HepG2 (cell line): Measurements from ENCODE around the gene ERRFI1. TPM values are rescaled to one million over a fixed set of nuclear protein-coding genes. Genes with fewer than 3 reads are reported as not detected.

Source experiments
- ATAC-seq: fragments of 200-7000 bp; cut with Tn5 transposase; 3 replicates; pipeline ENCODE4 v1.9.1; 2020; ENCODE audit warnings: mild to moderate bottlenecking, moderate library complexity
- BruUV-seq: library from RNA; stranded (reverse); fragments of 400-500 nt; replicated peaks from 2 replicates; lab custom pipeline; 2021; lab: Mats Ljungman, UMichigan
- CTCF ChIA-PET: fragments of 300-600 bp; formaldehyde crosslinking; extraction: SDS; loops from one replicate; lab custom pipeline; 2021; ENCODE audit warnings: low total read pairs, inconsistent platforms, low intra/inter-chr PET ratio; lab: Yijun Ruan, JAX
- POLR2A ChIA-PET: fragments of 350-600 bp; sonication (Branson Sonifier 250); formaldehyde crosslinking; loops from one replicate; lab custom pipeline; 2020; ENCODE audit warnings: antibody characterized with exemption, inconsistent platforms; lab: Yijun Ruan, JAX
- DNase-seq: peaks from one replicate; pipeline ENCODE4 v3.0.0-alpha.2; 2015; ENCODE audit warnings: low spot score
- FAIRE-seq: peaks from 3 replicates; lab custom pipeline; 2011; peaks lifted over from hg19 to GRCh38; lab: Jason Lieb, UNC
- H2AFZ ChIP-seq: one replicate; pipeline ENCODE4 v1.6.1; 2011; ENCODE audit warnings: low read length, inconsistent platforms
- H3K27ac ChIP-seq: fragments of 300-600 bp; 3 replicates; pipeline ENCODE4 v1.8.0; 2011; ENCODE audit warnings: mixed run types, mild to moderate bottlenecking, mixed read lengths, low read length, inconsistent platforms; ENCODE audit not compliant: insufficient read depth; ENCODE audit errors: extremely low read length
- H3K27me3 ChIP-seq, 2 experiments: fragments of 200-600 bp in 1 of 2; 2 replicates in 1 of 2; 3 replicates in 1 of 2; pipeline versions ENCODE4 v1.6.0 to v1.8.0; 2011; ENCODE audit warnings: low read length in 2 of 2, mild to moderate bottlenecking in 2 of 2, moderate library complexity in 2 of 2, inconsistent platforms in 1 of 2; ENCODE audit not compliant: insufficient read depth in 2 of 2, control insufficient read depth in 1 of 2
- H3K36me3 ChIP-seq, 2 experiments: fragments of 200-600 bp in 1 of 2; replicated peaks in 1 of 2; 2 replicates in 1 of 2; 3 replicates in 1 of 2; pipeline versions ENCODE4 v1.5.1 to v1.8.0; 2011; ENCODE audit warnings: low read length in 2 of 2, inconsistent platforms in 1 of 2; ENCODE audit not compliant: insufficient read depth in 2 of 2, control insufficient read depth in 1 of 2
- H3K4me1 ChIP-seq: 2 replicates; pipeline ENCODE4 v1.5.1; 2012; ENCODE audit warnings: low read length, inconsistent platforms; ENCODE audit not compliant: insufficient read depth
- H3K4me2 ChIP-seq: 2 replicates; pipeline ENCODE4 v1.6.0; 2011; ENCODE audit warnings: low read depth, low read length, inconsistent platforms
- H3K4me3 ChIP-seq, 3 experiments: fragments of 200-600 bp in 1 of 3; sonication (generic), shearing (Covaris generic) in 1 of 3; replicated peaks in 1 of 3; 2 replicates each; pipeline ENCODE4 v1.5.1; 2011 to 2016; ENCODE audit warnings: low read length in 3 of 3, inconsistent platforms in 2 of 3, low read depth in 2 of 3, mild to moderate bottlenecking in 2 of 3, control low read depth in 1 of 3, mixed read lengths in 1 of 3; ENCODE audit not compliant: insufficient read depth in 1 of 3
- H3K79me2 ChIP-seq: one replicate; pipeline ENCODE4 v1.6.1; 2011; ENCODE audit warnings: low read length, inconsistent platforms; ENCODE audit not compliant: insufficient read depth
- H3K9ac ChIP-seq: 2 replicates; pipeline ENCODE4 v1.6.0; 2011; ENCODE audit warnings: mild to moderate bottlenecking, low read depth, low read length, inconsistent platforms; ENCODE audit not compliant: insufficient read depth
- H3K9me3 ChIP-seq: 2 replicates; pipeline ENCODE4 v1.5.1; 2012; ENCODE audit warnings: mild to moderate bottlenecking, low read length
- H4K20me1 ChIP-seq: 2 replicates; pipeline ENCODE4 v1.6.0; 2011; ENCODE audit warnings: inconsistent platforms, mild to moderate bottlenecking, low read length, moderate library complexity; ENCODE audit not compliant: insufficient read depth
- BCL3 ChIP-seq: sonication (generic); formaldehyde crosslinking; IDR thresholded peaks from 2 replicates; pipeline ENCODE4 v1.5.1; 2020; ENCODE audit warnings: mild to moderate bottlenecking, missing genetic modification reagents, moderate library complexity
- CEBPG ChIP-seq: IDR thresholded peaks from 2 replicates; pipeline ENCODE4 v1.6.1; 2016
- CERS6 ChIP-seq: sonication (generic); formaldehyde crosslinking; IDR thresholded peaks from 2 replicates; pipeline ENCODE4 v1.5.0; 2020; ENCODE audit warnings: missing genetic modification reagents
- JUND ChIP-seq: sonication (generic); formaldehyde crosslinking; IDR thresholded peaks from 2 replicates; pipeline ENCODE4 v1.8.0; 2022; ENCODE audit warnings: mild to moderate bottlenecking, missing genetic modification reagents
- MYC ChIP-seq: sonication (generic); formaldehyde crosslinking; IDR thresholded peaks from 2 replicates; pipeline ENCODE4 v1.9.0; 2021; ENCODE audit warnings: missing genetic modification reagents, borderline replicate concordance
- NR3C1 ChIP-seq: sonication (generic); formaldehyde crosslinking; IDR thresholded peaks from 2 replicates; pipeline ENCODE4 v1.4.0; 2020; ENCODE audit warnings: missing genetic modification reagents
- RAD21 ChIP-seq: fragments of 450-650 bp; formaldehyde crosslinking; IDR thresholded peaks from 2 replicates; pipeline ENCODE4 v1.5.0; 2020; ENCODE audit warnings: mild to moderate bottlenecking
- RERE ChIP-seq: IDR thresholded peaks from 2 replicates; pipeline ENCODE4 v1.6.1; 2016; ENCODE audit warnings: low read depth, missing genetic modification reagents, missing compliant biosample characterization
- SP1 ChIP-seq, 2 experiments: fragments of 450-650 bp in 1 of 2; sonication (generic) in 1 of 2; formaldehyde crosslinking in 1 of 2; IDR thresholded peaks; 2 replicates each; pipeline versions ENCODE4 v1.4.0 to v1.6.1; 2016 to 2020; ENCODE audit warnings: missing genetic modification reagents in 1 of 2
- TBX2 ChIP-seq: sonication (generic); formaldehyde crosslinking; IDR thresholded peaks from 2 replicates; pipeline ENCODE4 v1.5.0; 2020; ENCODE audit warnings: missing genetic modification reagents, mild to moderate bottlenecking, borderline replicate concordance
- TOPORS ChIP-seq: sonication (generic); formaldehyde crosslinking; IDR thresholded peaks from 2 replicates; pipeline ENCODE4 v1.8.0; 2023; ENCODE audit warnings: mild to moderate bottlenecking, missing genetic modification reagents
- ZBTB8A ChIP-seq: sonication (generic); formaldehyde crosslinking; IDR thresholded peaks from 2 replicates; pipeline ENCODE4 v1.4.0; 2020; ENCODE audit warnings: mild to moderate bottlenecking, low read depth, missing genetic modification reagents, borderline replicate concordance
- ZNF576 ChIP-seq: sonication (generic); formaldehyde crosslinking; IDR thresholded peaks from 2 replicates; pipeline ENCODE4 v1.4.0; 2020; ENCODE audit warnings: mild to moderate bottlenecking, missing genetic modification reagents
- ZNF878 ChIP-seq: sonication (generic); formaldehyde crosslinking; IDR thresholded peaks from 2 replicates; pipeline ENCODE4 v1.8.1; 2023; ENCODE audit warnings: mild to moderate bottlenecking, missing genetic modification reagents, moderate library complexity
- WGBS: methylation state at CpG from one replicate; pipeline ENCODE4 v1.1.6; 2017; ENCODE audit warnings: low lambda C conversion rate; 5-methylcytosine and 5-hydroxymethylcytosine counted together
- in situ Hi-C: cut with HindIII; loops from 2 replicates; pipeline ENCODE4 v1.10.0; 2017; ENCODE audit warnings: low pct_unique_long_range_greater_than_20kb; ENCODE audit not compliant: extremely low pct_ligation_motif_present
- intact Hi-C: fragments of 100-400 bp; cut with micrococcal nuclease; formaldehyde crosslinking; loops from one replicate; pipeline ENCODE4 v1.10.0; 2022; ENCODE audit not compliant: unreplicated experiment
- polyA plus RNA-seq, 8 experiments: library from polyadenylated mRNA; depleted of rRNA in 3 of 8; stranded (reverse) in 7 of 8; unstranded in 1 of 8; fragments of >200 nt; fragmentation: Illumina TruSeq in 4 of 8; extraction: Trizol in 4 of 8; gene quantifications; 2 replicates each; pipeline versions ENCODE4 v1.2.1 to v1.2.3, GENCODE V29; 2011 to 2016; ENCODE audit warnings: low read depth in 4 of 8, missing spikeins in 1 of 8, mixed read lengths in 1 of 8; ENCODE audit not compliant: insufficient read depth in 1 of 8
- total RNA-seq, 5 experiments: library from RNA; depleted of rRNA; stranded (reverse); fragments of >200 nt; fragmentation: Illumina TruSeq; extraction: Trizol; gene quantifications; 2 replicates each; pipeline ENCODE4 v1.2.3, GENCODE V29; 2016; ENCODE audit warnings: low read depth in 1 of 5

Gene ERRFI1
- total and polyA plus RNA-seq, 2 of the 13 experiments (the other 11 are each of a cell fraction or from before 2014, with no cell fraction given): 84.4 to 753 TPM

- no peak for TF ChIP-seq RERE (CRISPR knock-in tag)
These were observed 36.8 kb upstream of the ERRFI1 start (continued) for GRCh38 chr1:8062861-8063260.

GRCh38 chr1:8061673-8062386 lies 35.7 kb upstream of the ERRFI1 start:
- intact Hi-C loops: no loop called here
- H3K9me3 ChIP-seq: no peaks in the 10 kb centered on the region
- no peak for FAIRE-seq
- H3K27ac ChIP-seq: no peak overlapping the region
- H2AFZ ChIP-seq: no peak overlapping the region
- CTCF ChIA-PET: no interaction called here
- no TSS peak for BruUV-seq
- no peak for DNase-seq
- H3K79me2 ChIP-seq: no peaks in the 10 kb centered on the region
- H3K4me3 ChIP-seq: no peak overlapping the region
- H3K4me2 ChIP-seq: no peak overlapping the region
- WGBS: 85% methylated on average over 11 of the region's 11 CpGs
- ATAC-seq: no peak
- H3K4me1 ChIP-seq: peaks cover 18% of the 10 kb centered on the region
- no peaks in the 10 kb centered on the region for H4K20me1 ChIP-seq
- no peak overlapping the region for H3K9ac ChIP-seq
- H3K27me3 ChIP-seq: no peaks in the 10 kb centered on the region
- in situ Hi-C loops: no loop called here
- POLR2A ChIA-PET: interaction anchor here (0.8 to 1.9 kb wide), 4 partner anchors 33 to 60 kb away, joined by 3 to 8 read pairs (median 6); no protein-coding TSS in a partner anchor
- no peaks in the 10 kb centered on the region for H3K36me3 ChIP-seq
- TF ChIP-seq JUND (CRISPR knock-in tag) (no peak), ZBTB8A (CRISPR knock-in tag) (no peak), ZNF576 (CRISPR knock-in tag) (no peak), CERS6 (CRISPR knock-in tag) (no peak), MYC (no peak), SP1 (IDR thresholded peaks at IDR 0.05) (no peak), SP1 (CRISPR knock-in tag; IDR thresholded peaks at IDR 0.05) (0 out of 2 replicates have a peak, but pooled peaks have one; percentile 3), ZNF878 (CRISPR knock-in tag) (0 out of 2 replicates have a peak, but pooled peaks have one; percentile 37), TOPORS (CRISPR knock-in tag) (no peak), NR3C1 (no peak), CEBPG (no peak), BCL3 (CRISPR knock-in tag) (no peak), TBX2 (CRISPR knock-in tag) (no peak), RAD21 (CRISPR knock-in tag) (no peak)
